IPS-18c (cell line): Measurements from ENCODE around the gene SMCP.

ENCODE experiments used
- H3K4me3 ChIP-seq: 2 replicates; pipeline ENCODE4 v1.7.0; 2013; ENCODE audit warnings: low read depth, mild to moderate bottlenecking, low read length, moderate library complexity; ENCODE audit not compliant: insufficient read depth
- H3K9me3 ChIP-seq: one replicate; pipeline ENCODE4 v1.6.1; 2013; ENCODE audit warnings: mild to moderate bottlenecking, low read length, moderate library complexity; ENCODE audit not compliant: control insufficient read depth, insufficient read depth

SMCP gene

DNA sequence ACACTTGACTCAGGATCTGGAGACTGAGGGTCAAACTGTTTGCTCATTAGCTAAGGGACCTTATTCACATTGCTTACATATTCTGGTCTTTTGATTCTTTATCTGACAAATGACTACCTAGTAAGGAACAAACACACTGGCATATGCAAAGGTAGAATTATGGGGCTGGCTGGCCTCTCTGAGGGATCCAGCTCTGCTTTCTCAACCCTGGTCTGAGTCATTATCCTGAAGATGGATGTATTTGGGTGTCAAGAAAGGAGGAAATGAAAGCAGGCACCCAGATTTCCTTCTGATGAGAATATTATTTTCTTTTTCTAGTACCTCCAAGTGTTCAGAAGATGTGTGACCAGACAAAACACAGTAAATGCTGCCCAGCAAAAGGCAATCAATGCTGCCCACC is 6.0 kb downstream of the SMCP start:
- Histone ChIP-seq H3K4me3 (no peak overlapping the region), H3K9me3 (peaks cover 3% of the 10 kb centered on the region)

- H3K9me3 ChIP-seq, result peaks cover 3% of the 10 kb centered on the region
- H3K4me3 ChIP-seq, result no peak overlapping the region
These were observed 6.4 kb downstream of the SMCP start for GRCh38 chr1:152884506-152884905.

- H3K9me3 ChIP-seq, result peaks cover 3% of the 10 kb centered on the region
- H3K4me3 ChIP-seq, result no peak overlapping the region
These were observed 7.0 kb downstream of the SMCP start for GRCh38 chr1:152884966-152885624.

DNA sequence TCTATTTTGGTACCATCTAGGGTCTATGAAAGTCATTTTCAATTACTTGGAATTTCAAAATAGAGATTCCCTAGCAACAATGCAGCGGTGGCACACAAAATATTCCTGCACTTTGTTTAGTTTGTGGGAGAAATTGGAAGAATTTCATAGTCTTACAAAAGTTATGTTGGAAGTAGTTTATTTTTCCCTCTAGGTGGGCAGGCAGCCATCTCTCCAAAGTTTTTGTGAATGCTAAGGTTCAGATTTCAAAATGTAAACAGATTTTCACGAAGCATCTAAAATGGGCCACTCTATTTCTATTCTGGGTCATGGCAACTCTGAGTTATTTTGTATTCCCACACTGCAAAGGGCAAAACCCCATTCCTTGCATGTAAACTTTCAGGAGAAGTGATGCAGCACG is 8.0 kb downstream of the SMCP start:
- no peak overlapping the region for H3K4me3 ChIP-seq
- no peaks in the 10 kb centered on the region for H3K9me3 ChIP-seq

DNA sequence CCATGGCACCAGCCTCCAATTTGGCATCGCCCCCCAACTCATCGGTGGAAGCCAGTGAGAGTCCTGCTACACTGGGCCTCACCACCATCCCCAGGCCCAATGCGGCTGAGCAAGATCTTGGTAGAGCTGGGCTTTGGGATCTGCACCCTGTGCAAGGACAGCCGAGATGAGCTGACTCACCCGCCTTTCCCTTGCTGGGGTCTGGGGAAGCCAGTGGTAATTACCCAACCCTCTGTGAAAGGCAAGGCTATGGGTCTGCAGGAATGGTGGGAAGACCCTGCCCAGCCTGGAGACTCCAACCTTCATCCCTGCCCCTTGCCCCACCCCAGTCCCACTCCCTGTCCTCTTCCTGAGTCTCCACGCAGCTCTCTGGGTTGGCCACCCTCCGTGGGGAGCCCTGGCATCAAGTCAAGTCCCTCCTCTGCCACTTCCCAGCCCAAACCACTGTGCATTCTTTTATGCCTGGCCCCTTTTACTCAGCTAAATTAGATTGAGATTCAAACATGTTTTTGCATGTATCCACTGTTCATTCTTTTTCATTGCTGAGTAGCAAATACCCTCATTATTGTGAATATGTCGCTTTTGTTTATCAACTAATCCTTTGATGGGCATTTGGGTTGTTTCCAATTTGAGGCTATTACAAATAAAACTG is 8.8 kb downstream of the SMCP start:
- Histone ChIP-seq H3K9me3 (no peaks in the 10 kb centered on the region), H3K4me3 (no peak overlapping the region)

GRCh38 chr1:152888126-152888525 is 10.0 kb downstream of the SMCP start:
- H3K9me3 ChIP-seq, result no peaks in the 10 kb centered on the region
- no peak overlapping the region for H3K4me3 ChIP-seq

- no peak overlapping the region for H3K4me3 ChIP-seq
- H3K9me3 ChIP-seq, result no peaks in the 10 kb centered on the region
These were observed 20.9 kb downstream of the SMCP start for GRCh38 chr1:152899027-152899426.

- Histone ChIP-seq H3K4me3 (no peak overlapping the region), H3K9me3 (no peaks in the 10 kb centered on the region)
These were observed 21.8 kb downstream of the SMCP start for GRCh38 chr1:152899883-152900282.

DNA sequence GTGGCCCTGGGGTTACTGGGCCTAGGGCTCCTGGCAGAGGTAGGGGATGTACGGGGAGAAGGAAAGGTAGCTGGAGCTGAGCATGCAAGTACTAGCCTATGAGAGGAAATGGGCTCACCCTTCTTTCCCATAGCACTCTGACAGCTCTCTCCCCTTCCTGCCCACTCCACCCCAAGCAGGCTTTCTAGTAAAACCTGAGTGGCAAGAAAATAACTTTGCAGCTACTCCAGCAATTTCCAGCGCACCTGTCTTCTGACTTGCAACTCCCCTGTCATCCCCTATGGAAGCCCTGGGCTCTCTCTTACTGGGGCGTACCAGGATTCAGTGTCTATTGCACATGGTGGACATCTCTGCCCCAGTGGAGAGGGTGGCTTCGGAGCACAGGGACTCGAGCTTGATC is 23.5 kb downstream of the SMCP start:
- Histone ChIP-seq H3K9me3 (no peaks in the 10 kb centered on the region), H3K4me3 (no peak overlapping the region)

DNA sequence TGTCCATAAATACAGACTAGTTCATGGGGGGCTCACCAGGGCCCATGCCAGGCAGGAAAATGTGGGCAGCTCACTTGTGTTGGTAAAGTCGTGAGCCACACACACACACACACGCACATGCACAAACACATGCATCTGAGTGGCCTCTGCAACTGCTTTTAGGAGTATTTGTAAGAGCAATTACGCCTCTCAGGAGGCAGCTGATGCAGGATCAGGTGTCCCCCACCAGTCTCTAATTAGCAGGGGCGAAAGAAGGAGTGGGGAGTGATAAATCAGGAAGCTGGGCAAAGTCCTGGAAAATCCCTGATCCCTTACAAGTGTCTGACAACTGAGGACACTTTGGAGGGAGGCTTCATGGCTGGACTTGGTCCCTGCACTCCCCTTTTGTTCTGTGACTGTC is 24.5 kb downstream of the SMCP start:
- H3K9me3 ChIP-seq, result no peaks in the 10 kb centered on the region
- no peak overlapping the region for H3K4me3 ChIP-seq

- H3K4me3 ChIP-seq, result no peak overlapping the region
- H3K9me3 ChIP-seq, result no peaks in the 10 kb centered on the region
These were observed 26.7 kb downstream of the SMCP start for GRCh38 chr1:152904688-152905440.

DNA sequence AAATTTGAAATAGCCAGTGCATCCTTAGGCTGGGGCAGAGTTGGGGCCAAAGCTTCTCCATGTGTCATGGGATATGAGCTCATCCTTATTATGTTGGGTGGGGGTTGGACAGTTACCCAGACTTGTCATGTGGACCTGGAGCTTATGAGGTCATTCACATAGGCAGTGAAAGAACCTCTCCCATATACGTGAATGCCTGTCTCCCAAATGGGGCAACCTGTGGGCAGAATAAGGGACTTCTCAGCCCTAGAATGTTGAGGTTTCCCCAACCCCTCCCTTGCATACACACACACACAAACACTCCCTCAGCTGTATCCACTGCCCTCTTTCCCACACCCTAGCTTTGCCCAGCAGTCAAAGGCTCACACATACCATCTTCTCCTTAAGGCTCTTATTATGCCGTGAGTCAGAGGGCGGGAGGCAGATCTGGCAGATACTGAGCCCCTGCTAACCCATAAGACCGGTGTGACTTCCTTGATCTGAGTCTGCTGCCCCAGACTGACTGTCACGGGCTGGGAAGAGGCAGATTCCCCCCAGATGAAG is 28.0 kb downstream of the SMCP start:
- Histone ChIP-seq H3K4me3 (no peak overlapping the region), H3K9me3 (peaks cover 2% of the 10 kb centered on the region)

GRCh38 chr1:152907686-152908601 is 29.8 kb downstream of the SMCP start, which contains the start of gene IVL:
Gene IVL (plus strand): TSS chr1:152908546. CDS start chr1:152909798, 1,252 bp downstream.
- peaks cover 4% of the 10 kb centered on the region for H3K9me3 ChIP-seq
- no peak within 1 kb of the TSS for H3K4me3 ChIP-seq

- Histone ChIP-seq H3K4me3 (no peak overlapping the region), H3K9me3 (peaks cover 4% of the 10 kb centered on the region)
These were observed 31.1 kb downstream of the SMCP start for GRCh38 chr1:152909206-152909605.

GRCh38 chr1:152912471-152912870 is 34.3 kb downstream of the SMCP start:
- Histone ChIP-seq H3K9me3 (peaks cover 4% of the 10 kb centered on the region), H3K4me3 (no peak overlapping the region)

GRCh38 chr1:152912900-152913299 is 34.8 kb downstream of the SMCP start:
- H3K4me3 ChIP-seq, result no peak overlapping the region
- H3K9me3 ChIP-seq, result peaks cover 4% of the 10 kb centered on the region

DNA sequence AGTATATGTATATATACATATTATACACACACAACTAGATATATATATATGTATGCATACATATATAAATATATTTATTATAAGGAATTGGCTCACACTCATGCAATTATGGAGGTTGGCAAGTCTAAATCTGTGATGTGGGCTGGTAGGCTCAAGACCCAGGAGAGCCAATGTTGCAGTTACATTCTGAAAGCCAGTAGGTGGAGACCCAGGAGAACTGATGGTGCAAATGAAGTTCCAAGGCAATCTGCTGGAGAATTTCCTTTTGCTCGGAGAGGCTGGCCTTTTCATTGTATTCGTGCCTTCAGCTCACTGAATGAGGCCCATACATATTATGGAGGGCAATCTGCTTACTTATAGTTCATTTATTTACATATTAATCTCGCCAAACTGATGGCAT is 39.7 kb downstream of the SMCP start:
- Histone ChIP-seq H3K9me3 (no peaks in the 10 kb centered on the region), H3K4me3 (no peak overlapping the region)
